Measurements from ENCODE around the gene FAM131C.

Gene FAM131C

DNA sequence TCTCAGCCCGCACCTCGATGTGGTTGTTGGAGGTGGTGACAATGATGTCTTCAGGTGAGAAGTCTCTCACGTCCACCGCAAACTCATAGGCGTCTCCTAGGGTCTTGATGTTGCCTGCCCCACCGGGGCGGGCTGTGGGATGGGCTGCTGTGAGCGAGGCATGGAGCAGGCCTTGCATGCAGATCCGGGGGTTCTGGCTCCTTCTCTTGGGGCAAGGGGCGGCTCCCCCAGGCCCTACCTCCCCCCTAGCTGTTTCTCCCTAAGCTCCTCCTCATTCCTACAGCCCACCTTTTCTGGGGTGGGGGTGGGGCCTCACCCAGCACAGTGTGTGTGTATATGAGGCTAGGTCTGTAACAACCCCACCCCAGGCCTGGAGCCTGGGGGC, 56.4 kb downstream of the FAM131C start:
- TF ChIP-seq, protein P1, sequence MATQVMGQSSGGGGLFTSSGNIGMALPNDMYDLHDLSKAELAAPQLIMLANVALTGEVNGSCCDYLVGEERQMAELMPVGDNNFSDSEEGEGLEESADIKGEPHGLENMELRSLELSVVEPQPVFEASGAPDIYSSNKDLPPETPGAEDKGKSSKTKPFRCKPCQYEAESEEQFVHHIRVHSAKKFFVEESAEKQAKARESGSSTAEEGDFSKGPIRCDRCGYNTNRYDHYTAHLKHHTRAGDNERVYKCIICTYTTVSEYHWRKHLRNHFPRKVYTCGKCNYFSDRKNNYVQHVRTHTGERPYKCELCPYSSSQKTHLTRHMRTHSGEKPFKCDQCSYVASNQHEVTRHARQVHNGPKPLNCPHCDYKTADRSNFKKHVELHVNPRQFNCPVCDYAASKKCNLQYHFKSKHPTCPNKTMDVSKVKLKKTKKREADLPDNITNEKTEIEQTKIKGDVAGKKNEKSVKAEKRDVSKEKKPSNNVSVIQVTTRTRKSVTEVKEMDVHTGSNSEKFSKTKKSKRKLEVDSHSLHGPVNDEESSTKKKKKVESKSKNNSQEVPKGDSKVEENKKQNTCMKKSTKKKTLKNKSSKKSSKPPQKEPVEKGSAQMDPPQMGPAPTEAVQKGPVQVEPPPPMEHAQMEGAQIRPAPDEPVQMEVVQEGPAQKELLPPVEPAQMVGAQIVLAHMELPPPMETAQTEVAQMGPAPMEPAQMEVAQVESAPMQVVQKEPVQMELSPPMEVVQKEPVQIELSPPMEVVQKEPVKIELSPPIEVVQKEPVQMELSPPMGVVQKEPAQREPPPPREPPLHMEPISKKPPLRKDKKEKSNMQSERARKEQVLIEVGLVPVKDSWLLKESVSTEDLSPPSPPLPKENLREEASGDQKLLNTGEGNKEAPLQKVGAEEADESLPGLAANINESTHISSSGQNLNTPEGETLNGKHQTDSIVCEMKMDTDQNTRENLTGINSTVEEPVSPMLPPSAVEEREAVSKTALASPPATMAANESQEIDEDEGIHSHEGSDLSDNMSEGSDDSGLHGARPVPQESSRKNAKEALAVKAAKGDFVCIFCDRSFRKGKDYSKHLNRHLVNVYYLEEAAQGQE (IDR thresholded peaks at IDR 0.05; ENCODE audit: insufficient read depth in 1 of 2, low read depth in 2 of 2, low read length in 2 of 2) = no peak
- TF ChIP-seq POLR2AphosphoS5 (IDR thresholded peaks at IDR 0.05; ENCODE audit: low read depth, low read length) (no peak), TAF1 (IDR thresholded peaks at IDR 0.05; ENCODE audit: borderline replicate concordance, insufficient read depth, low read length) (no peak), FOXP2 (optimal IDR thresholded peaks at IDR 0.05; ENCODE audit: borderline replicate concordance, extremely low read depth, extremely low read length, insufficient read depth) (no peak), SIN3A (IDR thresholded peaks at IDR 0.05; ENCODE audit: borderline replicate concordance, insufficient read depth, low read length) (no peak)

DNA sequence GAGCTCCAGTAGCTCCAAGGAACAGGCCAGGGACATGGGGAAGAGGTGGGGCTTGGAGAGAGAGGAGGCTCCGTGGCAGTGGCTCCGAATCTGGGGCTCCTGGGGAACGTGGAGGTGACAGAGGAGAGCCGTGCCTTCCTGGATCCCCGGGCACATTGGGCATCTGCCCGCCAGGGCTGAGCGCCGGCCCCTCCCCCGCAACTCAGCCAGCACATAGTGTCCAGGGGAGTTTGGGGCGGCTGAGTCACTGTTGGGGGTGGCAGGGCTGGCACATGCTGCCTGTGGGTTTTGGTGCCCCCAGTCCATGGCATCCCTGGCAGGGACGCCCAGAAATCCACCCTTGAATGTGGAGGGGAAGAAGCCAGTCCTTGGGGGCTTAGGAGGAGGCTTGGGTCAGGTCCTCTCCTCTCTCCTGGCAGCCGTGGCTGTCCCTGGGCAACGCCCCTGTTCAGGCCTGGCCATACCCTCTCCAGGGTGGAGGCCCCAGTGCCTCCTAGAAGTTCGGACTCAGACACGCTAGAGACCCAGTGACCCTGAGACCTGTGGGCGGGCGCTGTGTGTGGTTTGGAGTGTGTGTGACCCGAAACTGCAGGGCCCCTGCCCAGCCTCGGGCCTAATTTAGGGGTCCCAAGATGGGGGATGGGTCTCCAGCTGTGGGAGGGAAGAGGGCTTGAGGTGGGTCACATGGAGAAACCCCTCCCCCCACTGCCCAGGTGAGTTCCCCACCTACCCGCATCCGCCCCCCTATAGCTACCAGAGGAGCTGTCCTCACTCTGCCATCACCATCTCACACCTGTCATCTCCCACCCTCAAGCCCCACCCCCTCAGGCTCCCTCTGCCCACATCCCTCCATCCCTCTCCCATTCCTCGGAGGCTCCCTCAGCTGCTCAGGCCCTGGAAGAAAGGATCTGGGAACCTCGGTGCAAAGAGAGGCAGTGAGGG, 57.2 kb downstream of the FAM131C start:
- TF ChIP-seq SIN3A (IDR thresholded peaks at IDR 0.05; ENCODE audit: borderline replicate concordance, insufficient read depth, low read length) = no peak
- no peak for TF ChIP-seq POLR2AphosphoS5 (IDR thresholded peaks at IDR 0.05; ENCODE audit: low read depth, low read length)
- TF ChIP-seq TAF1 (IDR thresholded peaks at IDR 0.05; ENCODE audit: borderline replicate concordance, insufficient read depth, low read length) = no peak
- no peak for TF ChIP-seq FOXP2 (optimal IDR thresholded peaks at IDR 0.05; ENCODE audit: borderline replicate concordance, extremely low read depth, extremely low read length, insufficient read depth)
- TF ChIP-seq, protein P1 (IDR thresholded peaks at IDR 0.05; ENCODE audit: insufficient read depth in 1 of 2, low read depth in 2 of 2, low read length in 2 of 2) = no peak

DNA sequence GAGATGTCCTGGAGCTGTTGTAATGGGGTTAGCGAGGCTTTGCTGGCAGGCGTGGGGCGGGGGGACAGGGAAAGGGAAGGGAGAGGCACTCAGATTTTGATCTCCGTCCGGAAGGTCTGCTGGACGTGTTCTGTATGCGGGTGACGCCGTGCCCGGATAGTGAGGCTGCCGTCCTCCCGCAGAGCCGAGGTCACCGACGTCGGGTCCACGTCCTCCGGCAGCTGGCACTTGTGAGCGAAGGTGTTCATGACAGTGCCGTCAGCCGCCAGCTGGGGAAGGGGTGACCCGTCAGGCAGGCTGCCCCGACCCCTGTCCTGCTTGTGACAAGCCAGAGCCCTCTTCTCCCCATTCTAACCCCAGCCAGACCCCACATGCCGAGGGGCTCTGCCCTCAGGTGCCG, 58.0 kb downstream of the FAM131C start:
- no peak for TF ChIP-seq FOXP2 (optimal IDR thresholded peaks at IDR 0.05; ENCODE audit: borderline replicate concordance, extremely low read depth, extremely low read length, insufficient read depth)

DNA sequence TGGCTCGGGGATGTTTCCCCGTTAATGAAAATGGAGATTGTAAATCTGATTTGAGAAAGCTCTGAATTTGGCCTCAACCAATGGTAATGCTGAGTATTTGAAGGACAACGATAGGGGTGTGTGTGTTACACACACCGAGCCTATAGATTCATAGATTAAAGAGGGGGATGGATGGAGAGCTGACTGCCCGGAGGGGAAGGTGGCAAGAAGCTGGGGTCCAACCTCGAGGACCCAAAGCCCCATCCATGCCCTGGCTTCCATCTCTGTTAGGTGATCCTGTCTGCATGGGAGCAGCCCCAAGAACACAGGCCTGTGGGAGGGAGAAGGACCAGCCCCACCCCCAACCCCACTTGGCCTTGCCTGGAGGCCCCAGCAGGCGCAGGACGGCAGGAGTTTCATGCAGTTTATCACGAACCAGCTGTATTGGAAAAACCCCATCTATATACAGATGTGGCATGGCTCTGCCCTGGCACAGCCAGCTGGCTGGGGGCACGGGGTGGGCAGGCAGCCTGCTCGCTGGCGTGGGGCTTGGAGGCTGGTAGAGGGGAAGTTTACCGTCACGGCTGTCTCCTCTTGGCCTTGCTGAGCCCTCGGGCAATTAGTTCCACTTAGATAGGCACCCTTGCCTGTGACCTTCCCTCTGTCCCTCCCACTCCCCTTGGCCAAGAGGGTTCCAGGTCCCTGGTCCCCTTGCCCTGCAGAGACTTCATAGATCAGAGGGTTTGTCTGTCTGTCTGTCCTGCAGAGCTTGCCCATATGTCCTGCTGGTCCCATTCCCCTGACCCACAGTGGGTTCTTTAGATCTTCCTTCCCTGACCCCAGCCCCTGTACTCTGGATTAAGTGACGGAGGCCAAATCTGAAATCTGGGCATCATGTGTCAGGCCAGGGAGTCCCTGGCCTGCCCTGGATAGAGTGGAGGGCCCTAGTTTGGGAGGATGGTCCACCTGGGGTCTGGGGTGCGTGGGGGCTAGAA, 58.7 kb downstream of the FAM131C start:
- no peak for TF ChIP-seq POLR2AphosphoS5 (IDR thresholded peaks at IDR 0.05; ENCODE audit: low read depth, low read length)
- TF ChIP-seq SIN3A (IDR thresholded peaks at IDR 0.05; ENCODE audit: borderline replicate concordance, insufficient read depth, low read length) = no peak
- TF ChIP-seq FOXP2 (optimal IDR thresholded peaks at IDR 0.05; ENCODE audit: borderline replicate concordance, extremely low read depth, extremely low read length, insufficient read depth) = peak; percentile 4
- TF ChIP-seq TAF1 (IDR thresholded peaks at IDR 0.05; ENCODE audit: borderline replicate concordance, insufficient read depth, low read length) = no peak
- TF ChIP-seq, protein P1 (IDR thresholded peaks at IDR 0.05; ENCODE audit: insufficient read depth in 1 of 2, low read depth in 2 of 2, low read length in 2 of 2) = no peak

DNA sequence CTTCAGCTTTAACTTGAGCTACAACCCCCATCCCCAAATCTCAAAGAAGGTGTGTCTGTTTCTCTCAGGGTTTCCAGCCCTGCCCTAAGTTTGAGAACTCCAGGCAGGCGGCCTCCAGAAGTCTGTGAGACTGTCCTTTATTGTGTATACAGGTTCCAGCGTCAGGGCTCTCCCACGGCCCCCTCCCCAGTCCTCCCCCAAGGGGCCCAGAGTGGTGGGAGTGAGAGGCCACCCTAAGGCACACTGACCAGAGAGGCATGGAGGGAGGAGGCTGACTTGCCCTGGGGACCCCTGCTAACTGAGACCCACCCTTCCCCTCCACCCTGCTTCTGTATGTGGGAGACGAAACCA, 59.6 kb downstream of the FAM131C start:
- TF ChIP-seq, protein P1 (IDR thresholded peaks at IDR 0.05; ENCODE audit: insufficient read depth in 1 of 2, low read depth in 2 of 2, low read length in 2 of 2) = no peak
- TF ChIP-seq FOXP2 (optimal IDR thresholded peaks at IDR 0.05; ENCODE audit: borderline replicate concordance, extremely low read depth, extremely low read length, insufficient read depth) = no peak
- TF ChIP-seq SIN3A (IDR thresholded peaks at IDR 0.05; ENCODE audit: borderline replicate concordance, insufficient read depth, low read length) = no peak
- no peak for TF ChIP-seq TAF1 (IDR thresholded peaks at IDR 0.05; ENCODE audit: borderline replicate concordance, insufficient read depth, low read length)
- TF ChIP-seq POLR2AphosphoS5 (IDR thresholded peaks at IDR 0.05; ENCODE audit: low read depth, low read length) = no peak
